Stimulated activated CD8-positive, alpha-beta memory T cell treated with anti-CD3 and anti-CD28 coated beads, Interleukin-7, amount 100 ng/mL, for 48 hours (primary cell): ENCODE measurements around the gene MALRD1.
"Not testable (repeated sequence)": the region's sequence is repeated elsewhere in the genome, so short reads cannot be mapped to it uniquely, and the experiment has no call there.

Experiments used
- DNase-seq, 2 donors: peaks; one replicate each; pipeline ENCODE4 v3.0.0-alpha.2; 2020; ENCODE audit warnings: low read depth in 1 of 2; ENCODE audit errors: extremely low read depth in 1 of 2

Gene MALRD1

DNA sequence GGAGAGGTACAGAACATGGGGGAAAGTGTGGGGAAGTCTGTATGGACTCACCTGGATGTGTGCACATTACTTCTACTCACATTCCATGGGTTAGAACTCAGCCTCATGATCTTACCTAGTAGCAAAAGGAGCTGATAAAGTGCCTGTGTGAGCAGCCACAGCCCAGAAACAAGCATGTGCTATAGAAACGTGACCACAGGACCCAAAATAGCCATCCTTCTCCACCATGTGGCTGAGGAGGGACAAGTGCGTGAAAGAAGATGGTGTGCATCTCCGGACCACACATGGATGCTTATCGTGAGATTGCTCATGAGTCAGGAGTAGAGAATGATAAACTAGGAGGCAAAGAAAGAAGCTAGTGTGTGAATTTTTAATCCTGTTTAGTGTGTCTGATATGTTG is 431.3 kb downstream of the MALRD1 start:
- no peak for DNase-seq

DNA sequence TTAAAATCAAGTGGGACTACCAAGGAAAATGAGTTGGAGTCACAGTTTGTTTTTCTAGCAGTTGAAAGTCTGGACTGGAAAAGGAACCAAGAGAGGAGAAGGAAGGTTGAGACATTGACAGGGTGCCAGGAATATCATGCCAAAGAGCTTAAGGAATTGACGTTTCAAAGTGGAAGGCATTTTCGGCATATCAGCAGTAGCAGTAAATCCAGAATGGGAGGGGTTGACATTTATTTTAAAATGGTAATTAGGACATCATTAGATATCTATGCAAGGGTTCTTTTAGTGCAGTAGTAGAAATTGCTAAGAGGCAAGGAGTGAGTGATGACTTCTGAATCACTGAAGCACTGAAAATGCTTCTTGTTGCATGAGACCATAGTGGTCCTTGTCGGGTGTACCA is 431.8 kb downstream of the MALRD1 start:
- no peak for DNase-seq

DNA sequence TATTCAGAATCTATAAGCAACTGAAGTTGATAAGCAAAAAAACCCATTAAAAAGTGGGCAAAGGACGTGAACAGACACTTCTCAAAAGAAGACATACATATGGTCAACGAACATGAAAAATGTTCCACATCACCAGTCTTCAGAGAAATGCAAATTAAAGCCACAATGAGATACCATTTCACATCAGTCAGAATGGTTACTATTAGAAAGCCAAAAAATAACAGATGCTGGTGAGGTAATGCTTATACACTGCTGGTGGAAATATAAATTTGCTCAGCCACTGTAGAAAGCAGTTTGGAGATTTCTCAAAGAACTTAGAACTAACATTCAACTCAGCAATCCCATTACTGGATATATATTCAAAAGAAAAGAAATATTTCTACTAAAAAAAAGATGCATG is 434.8 kb downstream of the MALRD1 start:
- DNase-seq, result no peak

DNA sequence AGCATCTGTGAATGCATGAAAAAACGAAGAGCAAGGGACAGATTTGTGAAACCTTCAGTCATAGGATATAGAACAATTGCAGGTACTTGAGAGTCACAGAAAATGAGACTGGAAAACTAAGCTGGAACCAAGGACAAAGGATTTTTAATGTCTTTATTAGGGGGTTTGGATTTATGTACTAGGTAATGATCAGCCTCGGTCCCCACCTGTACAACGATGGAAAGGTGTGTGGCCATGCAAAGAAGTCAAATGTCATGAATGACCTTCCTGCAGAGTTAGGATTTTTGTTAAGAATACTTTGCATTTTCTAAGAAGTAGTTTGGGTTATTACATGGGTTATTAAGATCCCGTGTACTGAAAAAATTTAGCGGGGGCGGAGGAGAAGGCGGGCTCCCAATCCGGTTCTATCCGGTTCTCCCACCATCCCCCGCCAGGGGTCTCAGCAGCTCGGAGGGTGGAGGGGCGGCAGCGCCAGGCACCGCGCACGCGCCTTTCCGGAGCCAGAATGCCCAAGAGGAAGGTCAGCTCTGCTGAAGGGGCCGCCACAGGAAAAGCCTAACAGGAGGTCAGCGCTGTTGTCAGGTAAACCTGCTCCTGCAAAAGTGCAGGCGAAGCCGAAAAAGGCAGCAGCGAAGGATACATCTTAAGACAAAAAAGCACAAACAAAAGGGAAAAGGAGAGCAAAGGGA is 440.1 kb downstream of the MALRD1 start:
- no peak for DNase-seq

DNA sequence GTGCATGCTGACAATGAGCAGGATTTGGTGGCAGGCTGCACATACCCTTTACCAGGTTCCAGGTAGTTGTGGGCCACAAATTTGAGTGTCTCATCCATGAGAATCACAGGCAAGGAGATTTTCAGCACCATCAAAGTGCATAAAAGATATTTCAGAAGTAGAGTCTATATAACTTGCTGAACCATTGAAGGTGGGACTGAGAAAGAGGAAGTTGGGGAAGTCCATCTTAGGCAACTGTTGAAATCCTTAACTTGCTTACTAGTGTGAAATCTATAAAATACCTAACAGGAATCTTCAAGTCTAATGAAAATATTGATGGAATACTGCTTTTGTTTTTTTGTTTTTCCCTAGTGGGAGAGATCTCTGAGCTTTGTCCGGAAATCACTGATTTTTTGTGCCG is 442.6 kb downstream of the MALRD1 start:
- no peak for DNase-seq

DNA sequence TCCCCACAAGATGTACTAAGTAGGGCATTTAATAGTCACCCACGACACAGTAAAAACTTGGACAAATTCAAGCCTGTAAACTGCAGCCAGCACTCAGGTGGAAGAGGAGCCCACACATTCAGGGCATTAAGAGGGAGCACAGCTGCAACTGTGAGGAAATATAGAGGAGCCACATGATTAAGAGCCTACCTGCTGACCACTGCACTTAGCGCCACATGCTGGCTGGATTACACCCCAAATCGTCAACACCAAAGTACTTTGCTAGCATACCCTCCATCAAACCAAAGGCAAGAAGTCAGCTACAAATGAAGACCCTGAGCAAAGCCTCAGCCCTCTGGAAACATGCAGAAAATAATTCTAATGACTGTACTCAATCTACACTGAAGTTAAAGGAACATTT is 445.3 kb downstream of the MALRD1 start:
- no peak for DNase-seq

DNA sequence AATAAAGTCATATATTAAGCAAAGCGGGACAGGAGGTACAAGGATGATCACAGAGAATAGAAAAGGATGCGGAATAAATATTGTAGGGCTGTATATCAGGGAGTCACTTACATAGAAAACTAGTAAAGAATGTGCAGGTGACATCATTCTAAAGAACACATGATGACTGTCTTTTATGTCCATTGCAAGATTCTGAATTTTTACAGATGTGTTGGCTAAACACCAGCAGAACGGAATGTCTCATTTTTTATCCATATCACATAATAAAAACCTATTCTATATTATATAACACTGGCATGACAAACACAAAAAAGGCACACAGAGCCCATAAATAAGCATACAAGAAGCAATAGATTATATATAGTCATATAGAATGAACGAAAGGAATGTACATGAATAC is 448.4 kb downstream of the MALRD1 start:
- DNase-seq, result no peak

DNA sequence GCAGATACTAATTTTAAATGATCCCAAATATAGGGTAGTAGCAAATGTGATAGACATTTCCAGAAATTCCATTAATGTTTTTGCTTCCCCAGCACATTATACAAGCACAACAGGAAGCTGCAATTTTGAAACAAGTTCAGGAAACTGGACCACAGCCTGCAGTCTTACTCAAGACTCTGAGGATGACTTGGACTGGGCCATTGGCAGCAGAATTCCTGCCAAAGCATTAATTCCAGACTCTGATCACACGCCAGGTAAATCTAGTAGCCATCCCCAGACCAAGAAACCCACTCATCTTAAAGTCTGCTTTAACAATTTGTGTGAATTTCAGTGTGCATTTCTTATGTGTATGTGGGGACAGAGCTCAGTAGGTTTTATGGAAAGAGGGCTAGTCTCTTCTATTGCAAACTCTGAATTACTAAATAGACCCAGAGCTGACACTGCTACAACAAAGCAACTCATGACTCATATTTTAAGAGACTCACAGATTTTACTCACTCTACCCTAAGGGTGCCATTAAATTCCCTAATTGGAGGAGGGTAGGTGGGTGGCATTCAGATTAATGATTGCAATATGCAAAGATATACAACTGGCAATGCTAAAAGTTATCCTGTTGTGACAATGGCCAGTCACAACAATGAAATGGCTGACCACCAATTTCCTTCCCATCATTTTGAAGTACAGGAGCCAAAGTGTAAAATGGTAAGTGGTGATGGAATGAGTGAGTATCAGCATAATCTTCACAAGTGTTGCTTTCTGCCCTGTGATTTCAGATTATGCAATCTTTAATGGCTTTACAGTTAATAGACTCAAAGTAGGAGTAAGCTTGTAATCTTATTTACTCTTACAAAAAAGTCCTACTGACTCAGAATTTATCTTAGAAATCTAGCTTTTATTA is 450.0 kb downstream of the MALRD1 start:
- no peak for DNase-seq

DNA sequence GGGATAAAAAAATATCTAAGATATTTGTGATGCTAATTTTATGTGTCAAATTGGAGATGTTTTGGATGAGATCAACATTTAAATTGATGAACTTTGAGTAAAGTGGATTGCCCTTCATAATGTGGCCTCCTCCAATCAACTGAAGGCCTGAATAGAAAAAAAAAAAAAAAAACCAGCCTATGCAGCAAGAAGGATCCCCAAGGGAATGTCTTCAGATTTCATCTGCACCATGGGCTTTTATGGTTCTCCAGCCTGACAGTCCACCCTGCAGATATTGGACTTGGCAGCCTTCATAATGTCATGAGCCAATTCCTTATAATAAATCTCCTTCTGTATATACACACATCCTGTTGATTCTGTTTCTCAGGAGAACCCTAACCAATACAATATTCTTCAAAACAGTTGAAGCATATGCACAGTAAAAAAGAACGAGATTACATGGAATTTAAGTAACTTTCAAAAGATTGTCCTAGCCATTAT is 450.7 kb downstream of the MALRD1 start:
- DNase-seq, result no peak

DNA sequence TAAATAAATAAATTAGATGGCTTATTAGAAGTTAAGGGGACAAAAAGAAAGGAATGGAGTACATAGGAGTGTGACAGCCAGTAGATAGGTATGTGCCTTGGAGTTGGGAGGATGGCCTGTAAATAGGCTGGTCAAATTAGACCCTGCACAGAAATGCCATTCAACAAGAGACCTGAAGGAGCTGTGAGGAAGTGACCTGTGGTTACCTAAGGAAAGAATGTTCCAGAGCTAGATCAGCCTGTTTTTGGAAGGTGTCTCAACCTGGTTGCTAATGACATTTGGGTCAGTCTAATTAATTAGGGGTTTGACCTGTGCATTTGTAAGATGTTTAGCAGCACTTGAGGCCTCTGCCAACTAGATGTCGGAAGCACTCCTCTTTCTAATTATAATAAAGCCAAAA is 452.4 kb downstream of the MALRD1 start:
- DNase-seq, result no peak

DNA sequence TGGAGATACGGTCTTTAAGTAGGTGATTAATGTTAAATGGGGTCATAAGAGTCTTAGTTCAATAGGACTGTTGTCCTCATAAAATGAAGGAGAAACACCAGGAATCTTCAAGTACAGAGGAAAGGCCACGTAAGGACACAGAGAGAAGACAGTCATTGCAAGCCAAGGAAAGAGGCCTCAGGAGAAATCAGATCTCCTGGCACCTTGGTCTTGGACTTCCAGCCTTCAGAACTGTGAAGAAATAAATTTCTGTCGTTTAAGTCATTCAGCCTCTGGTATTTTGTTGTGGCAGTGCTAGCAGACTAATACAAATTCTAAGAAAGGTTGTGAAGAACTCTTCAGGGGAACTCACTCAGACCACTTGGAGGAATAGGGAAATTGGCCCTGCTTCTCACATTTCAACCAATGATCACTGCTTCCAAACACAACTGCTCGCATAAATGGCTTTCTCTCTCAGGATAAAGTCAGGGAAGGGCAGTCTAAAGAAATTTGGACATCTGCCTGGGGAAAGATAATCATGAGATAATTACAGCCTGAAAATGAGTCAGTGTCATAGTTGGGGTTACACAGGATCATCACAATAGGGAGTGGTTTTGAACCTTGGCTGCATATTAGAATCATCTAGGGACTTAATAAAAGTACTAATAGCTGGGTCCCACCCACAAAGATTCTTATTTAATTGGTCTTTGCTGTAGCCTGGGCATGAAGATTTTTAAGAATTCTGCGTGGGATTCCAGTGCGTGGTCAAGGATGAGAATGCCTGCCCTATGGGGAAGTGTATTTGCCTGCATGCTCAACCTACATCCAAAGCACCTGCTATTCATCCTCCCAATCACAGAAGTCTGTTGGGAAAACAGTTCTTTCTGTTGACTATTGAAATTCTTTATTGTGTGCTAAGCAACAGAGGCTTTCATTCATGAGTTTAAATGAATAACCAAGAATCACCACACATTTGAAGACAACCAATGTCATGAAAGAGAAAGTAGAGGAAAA is 457.0 kb downstream of the MALRD1 start:
- DNase-seq, result no peak

DNA sequence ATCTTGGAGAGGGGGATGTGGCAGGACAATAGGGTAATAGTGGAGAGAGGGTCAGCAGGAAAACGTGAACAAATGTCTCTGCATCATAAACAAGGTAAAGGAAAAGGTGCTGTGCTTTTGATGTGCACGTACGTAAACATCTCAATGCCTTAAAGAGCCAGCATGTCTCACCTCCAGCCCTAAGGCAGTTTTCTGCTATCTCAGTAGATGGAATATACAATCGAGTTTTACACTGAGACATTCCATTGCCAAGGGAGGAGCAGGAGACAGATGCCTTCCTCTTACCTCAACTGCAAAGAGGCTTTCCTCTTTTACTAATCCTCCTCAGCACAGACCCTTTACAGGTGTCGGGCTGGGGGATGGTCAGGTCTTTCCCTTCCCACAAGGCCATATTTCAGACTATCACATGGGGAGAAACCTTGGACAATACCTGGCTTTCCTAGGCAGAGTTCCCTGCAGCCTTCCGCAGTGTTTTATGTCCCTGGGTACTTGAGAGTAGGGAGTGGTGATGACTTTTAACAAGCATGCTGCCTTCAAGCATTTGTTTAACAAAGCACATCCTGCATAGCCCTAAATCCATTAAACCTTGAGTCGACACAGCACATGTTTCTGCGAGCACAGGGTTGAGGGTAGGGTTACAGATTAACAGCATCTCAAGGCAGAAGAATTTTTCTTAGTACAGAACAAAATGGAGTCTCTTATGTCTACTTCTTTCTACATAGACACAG is 461.6 kb downstream of the MALRD1 start:
- not testable (repeated sequence) for DNase-seq

DNA sequence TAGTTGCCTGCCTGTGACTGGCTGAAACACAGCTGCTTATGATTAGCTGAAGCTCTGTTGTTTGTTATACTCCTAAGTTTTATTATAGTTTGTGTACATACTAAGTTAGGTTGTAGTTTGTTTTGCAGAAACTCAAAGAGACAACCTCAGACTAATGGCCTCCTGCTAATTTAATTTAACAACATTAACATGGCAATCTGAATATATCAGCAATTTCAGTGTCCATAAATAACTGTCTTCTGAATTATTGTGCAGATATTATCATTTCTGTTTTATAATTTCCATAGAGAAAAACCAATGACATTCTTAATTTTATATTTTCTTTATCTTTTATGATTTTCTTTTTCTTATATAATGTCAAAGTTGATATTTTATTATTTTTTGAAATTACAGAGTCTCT is 469.5 kb downstream of the MALRD1 start:
- no peak for DNase-seq

DNA sequence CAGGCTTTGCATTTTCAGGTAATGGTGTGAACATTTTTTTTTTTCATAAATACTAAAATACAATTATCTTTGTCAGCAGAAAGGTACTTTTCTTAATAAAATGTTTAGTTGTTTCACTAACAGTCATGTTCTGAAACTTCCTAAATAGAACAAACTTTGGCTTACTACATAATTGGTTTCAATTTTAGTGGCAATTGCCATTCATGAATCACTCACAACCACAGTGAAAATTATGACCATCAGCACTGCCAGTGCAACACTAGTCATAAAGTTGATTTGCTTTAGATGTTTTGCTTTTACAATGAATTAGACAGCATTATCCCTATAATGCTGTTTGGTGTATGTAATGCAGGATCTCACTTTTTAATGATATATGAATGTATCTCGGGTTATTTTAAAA is 470.0 kb downstream of the MALRD1 start:
- no peak for DNase-seq

DNA sequence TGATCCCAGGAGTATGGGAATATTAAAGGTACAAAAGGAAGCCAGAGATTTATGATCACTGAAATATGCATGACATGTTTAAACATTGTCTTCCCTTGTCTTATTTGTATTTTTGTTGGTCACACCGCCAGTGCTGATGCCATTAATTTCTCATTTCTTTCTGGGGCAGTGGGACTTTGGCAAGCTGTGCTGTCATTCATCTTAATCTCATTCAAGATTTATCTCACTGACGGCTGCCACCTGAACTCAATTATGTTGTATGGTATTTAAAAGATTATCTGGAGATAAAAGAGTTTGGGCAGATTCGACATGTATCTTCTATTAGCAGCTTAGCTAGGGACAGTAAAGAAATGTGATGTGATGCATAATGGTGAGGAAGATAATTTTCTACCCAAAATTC is 482.7 kb downstream of the MALRD1 start:
- no peak for DNase-seq

DNA sequence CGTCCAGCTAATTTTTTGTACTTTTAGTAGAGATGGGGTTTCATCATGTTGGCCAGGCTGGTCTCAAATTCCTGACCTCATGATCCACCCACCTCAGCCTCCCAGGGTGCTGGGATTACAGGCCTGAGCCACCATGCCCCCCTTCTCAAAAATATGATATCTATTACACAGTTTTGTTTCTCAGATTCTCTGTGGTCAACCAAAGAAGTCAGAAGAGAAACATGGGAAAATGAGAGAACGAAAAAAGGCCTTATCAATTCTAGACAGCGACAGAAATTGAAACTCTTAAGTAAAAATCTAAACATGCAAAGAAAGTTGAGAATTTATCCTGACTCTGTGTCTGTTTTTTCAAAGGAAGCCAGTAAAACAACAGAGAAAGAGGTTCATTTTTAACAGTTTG is 483.8 kb downstream of the MALRD1 start:
- DNase-seq, result no peak

DNA sequence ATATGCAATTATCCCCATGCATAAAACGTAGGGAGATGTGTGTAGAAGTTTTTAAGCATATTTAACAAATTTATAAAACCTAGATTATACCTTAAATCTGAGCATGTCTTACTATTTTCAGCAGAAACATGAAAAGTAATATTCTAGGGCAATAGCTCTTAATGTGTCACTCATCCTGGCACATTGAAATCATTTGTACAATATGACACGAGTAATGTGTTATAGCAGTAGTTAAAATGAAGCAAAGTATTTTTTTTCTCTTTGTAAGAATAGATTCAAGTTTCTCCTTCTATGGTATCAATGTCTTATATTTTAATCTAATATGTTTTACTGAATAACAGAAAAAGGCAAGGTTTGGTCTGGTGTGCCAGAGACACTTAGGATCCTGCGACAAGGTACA is 492.7 kb downstream of the MALRD1 start:
- DNase-seq, result no peak

DNA sequence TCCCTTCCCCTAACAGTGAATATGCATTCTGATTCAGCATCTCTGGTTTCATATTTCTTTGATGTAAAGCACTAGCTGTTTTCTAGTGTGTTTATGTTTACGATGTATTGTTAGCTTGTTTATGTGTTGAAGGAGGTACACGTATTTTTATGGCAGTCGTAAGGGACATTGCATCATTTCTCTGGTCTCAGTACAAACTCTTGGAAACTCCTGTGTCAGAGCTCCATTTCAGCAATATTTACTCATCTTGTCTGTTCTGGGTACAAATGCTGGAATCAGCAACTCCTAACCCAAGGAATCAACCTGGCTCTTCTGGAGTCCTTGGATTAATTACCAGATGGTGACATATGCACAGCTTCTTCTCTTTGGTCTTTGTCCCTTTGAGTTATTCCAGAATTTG is 497.6 kb downstream of the MALRD1 start:
- DNase-seq, result no peak

DNA sequence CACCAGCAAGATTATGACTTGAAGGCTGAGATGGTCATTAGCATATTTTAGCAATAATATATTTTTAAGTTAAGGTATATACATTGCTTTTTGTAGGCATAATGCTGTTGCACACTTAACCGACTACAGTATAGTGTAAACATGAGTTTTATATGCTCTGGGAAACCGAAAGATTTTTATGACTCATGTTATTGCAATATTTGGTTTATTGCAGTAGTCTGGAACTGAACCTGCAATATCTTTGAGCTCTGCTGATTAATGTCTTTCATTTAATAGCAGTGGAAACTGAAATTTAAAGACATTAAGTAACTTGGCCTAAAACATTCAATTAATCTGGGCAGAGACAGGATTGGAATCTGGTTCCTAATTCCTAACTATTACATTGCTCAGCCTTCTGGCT is 500.9 kb downstream of the MALRD1 start:
- DNase-seq, result no peak

DNA sequence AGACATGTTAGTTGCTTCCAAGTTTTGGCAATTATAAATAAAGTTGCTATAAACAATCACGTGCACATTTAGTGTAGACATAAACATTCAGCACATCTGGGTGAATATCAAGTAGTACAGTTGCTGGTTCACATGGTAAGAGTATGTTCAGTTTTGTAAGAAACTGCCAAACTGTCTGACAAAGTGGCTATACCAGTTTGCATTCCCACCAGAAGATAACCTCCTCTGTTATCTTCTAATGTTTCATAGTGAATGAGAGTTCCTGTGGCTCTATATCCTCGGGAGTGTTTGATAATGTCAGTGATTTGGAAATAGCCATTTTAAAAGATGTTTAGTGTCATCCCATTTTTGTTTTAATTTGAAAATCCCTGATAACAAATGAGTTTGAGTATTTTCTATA is 508.1 kb downstream of the MALRD1 start:
- no peak for DNase-seq
